Coronary artery (tissue), 2 donors: Measurements from ENCODE around the gene ATF7IP2.
"Not testable (repeated sequence)": the region's sequence is repeated elsewhere in the genome, so short reads cannot be mapped to it uniquely, and the experiment has no call there.

Source experiments
- DNase-seq: peaks from one replicate; pipeline ENCODE4 v3.0.0-alpha.2; 2017; ENCODE audit warnings: low spot score
- H3K27ac ChIP-seq, 2 donors: fragments of 200-600 bp; sonication (generic); one replicate each; pipeline ENCODE4 v1.5.1; 2016 to 2019
- H3K4me3 ChIP-seq: fragments of 200-600 bp; sonication (generic); 2 replicates; pipeline ENCODE4 v1.5.1; 2016; ENCODE audit warnings: mild to moderate bottlenecking, moderate library complexity
- TF ChIP-seq, protein P1 (sequence below): fragments of 200-600 bp; sonication (generic); IDR thresholded peaks from one replicate; pipeline ENCODE4 v1.5.1; 2019; ENCODE audit warnings: antibody characterized with exemption

ATF7IP2 gene

GRCh38 chr16:10428433-10429168 is 42.7 kb downstream of the ATF7IP2 start:
- TF ChIP-seq, protein P1, sequence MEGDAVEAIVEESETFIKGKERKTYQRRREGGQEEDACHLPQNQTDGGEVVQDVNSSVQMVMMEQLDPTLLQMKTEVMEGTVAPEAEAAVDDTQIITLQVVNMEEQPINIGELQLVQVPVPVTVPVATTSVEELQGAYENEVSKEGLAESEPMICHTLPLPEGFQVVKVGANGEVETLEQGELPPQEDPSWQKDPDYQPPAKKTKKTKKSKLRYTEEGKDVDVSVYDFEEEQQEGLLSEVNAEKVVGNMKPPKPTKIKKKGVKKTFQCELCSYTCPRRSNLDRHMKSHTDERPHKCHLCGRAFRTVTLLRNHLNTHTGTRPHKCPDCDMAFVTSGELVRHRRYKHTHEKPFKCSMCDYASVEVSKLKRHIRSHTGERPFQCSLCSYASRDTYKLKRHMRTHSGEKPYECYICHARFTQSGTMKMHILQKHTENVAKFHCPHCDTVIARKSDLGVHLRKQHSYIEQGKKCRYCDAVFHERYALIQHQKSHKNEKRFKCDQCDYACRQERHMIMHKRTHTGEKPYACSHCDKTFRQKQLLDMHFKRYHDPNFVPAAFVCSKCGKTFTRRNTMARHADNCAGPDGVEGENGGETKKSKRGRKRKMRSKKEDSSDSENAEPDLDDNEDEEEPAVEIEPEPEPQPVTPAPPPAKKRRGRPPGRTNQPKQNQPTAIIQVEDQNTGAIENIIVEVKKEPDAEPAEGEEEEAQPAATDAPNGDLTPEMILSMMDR: no peak
- Histone ChIP-seq H3K27ac (no peak overlapping the region), H3K4me3 (no peak overlapping the region)
- DNase-seq: no peak

- not testable (repeated sequence) for H3K4me3 ChIP-seq, DNase-seq, H3K27ac ChIP-seq
Measured at GRCh38 chr16:10429299-10429969, 43.6 kb downstream of the ATF7IP2 start.

DNA sequence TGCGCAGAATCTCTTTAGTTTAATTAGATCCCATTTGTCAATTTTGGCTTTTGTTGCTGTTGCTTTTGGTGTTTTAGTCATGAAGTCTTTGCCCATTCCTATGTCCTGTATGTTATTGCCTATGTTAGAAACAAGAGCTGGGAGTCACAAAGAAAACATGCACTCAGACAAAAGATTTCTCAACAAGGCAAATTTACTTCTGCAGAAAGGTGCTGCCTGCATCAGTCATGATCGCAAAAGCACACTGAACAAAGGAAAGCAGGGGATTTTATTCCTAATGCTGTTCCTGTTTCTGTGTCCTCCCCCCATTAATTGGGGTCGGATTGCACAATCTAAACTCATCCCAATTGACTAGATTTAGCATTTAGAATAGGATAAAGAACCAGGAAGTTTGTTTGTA is 55.9 kb downstream of the ATF7IP2 start:
- Histone ChIP-seq H3K27ac (no peak overlapping the region), H3K4me3 (no peak overlapping the region)
- TF ChIP-seq, protein P1: no peak
- DNase-seq: no peak

- Histone ChIP-seq H3K27ac (no peak overlapping the region), H3K4me3 (no peak overlapping the region)
- DNase-seq: no peak
- TF ChIP-seq, protein P1: no peak
Measured at GRCh38 chr16:10447289-10447688, 61.4 kb downstream of the ATF7IP2 start.

GRCh38 chr16:10452208-10453158 is 66.6 kb downstream of the ATF7IP2 start:
- H3K4me3 ChIP-seq, H3K27ac ChIP-seq, DNase-seq: not testable (repeated sequence)

GRCh38 chr16:10453159-10453510 is 67.3 kb downstream of the ATF7IP2 start:
- no peak for DNase-seq
- TF ChIP-seq, protein P1: no peak
- Histone ChIP-seq H3K4me3 (no peak overlapping the region), H3K27ac (no peak overlapping the region)

- no peak overlapping the region for H3K4me3 ChIP-seq
- TF ChIP-seq, protein P1: no peak
- H3K27ac ChIP-seq: no peak overlapping the region
- DNase-seq: no peak
Measured at GRCh38 chr16:10465821-10466220, 80.0 kb downstream of the ATF7IP2 start.
